ENCODE data around the gene PAM16. TPM values are rescaled to one million over a fixed set of nuclear protein-coding genes. Genes with fewer than 3 reads are reported as not detected.

The PAM16 gene
- total RNA-seq, 1 experiment from 2014 or later: 80.4 TPM

DNA sequence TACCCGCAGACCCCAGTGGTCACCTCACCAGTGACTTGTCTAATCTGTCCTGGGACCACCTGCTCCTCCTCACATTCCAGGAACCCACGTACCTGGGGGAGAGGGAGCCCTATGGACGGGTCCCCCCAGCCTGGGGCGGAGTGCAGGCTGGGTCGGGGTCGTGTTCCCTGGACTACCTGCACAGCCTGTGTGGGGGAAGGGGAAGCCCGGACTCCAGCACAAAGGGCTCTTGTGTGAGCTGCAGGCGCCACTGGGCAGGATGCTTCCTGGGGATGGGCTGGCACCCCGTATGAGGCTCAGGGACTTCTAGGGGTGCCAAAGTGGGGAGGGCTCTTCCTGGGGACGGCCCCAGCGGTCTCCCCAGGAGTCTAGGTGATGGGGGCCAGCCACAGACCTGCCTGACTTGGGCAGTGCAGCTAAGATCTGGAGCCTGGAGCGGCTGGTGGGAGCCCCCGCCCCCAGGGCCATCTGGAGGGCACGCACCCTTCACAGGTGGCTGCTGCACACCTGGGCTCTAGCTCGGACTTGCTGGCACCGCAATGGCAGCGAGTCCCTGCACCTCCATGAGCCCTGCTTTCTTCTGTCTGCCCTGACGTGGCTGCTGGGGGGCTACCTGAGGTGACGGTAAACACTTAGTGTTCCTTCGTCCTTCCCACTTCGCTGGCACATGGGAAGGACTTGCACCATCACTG is 28.0 kb upstream of the PAM16 start:
- H3K4me1 Mint-ChIP-seq: peaks cover 25 to 46% of the 10 kb centered on the region in 2 experiments
- no peaks in the 10 kb centered on the region for H4K20me1 ChIP-seq (ENCODE audit: control insufficient read depth, insufficient read depth, insufficient read length)
- no peak overlapping the region for H3K18ac ChIP-seq (ENCODE audit: insufficient read length, low read depth, low read length)
- no peak overlapping the region for H3K4me3 Mint-ChIP-seq
- H3K27ac Mint-ChIP-seq: peak overlapping the region in 1 of 3 experiments; percentile 34; a peak in 1 of 7 replicates
- H3K56ac ChIP-seq (ENCODE audit: insufficient read length, low read depth, low read length): no peak overlapping the region
- no peak for TF ChIP-seq CTCF (conservative IDR thresholded peaks at IDR 0.05)
- no peak overlapping the region for H2BK15ac ChIP-seq (ENCODE audit: low read depth, low read length)
- H2BK12ac ChIP-seq (ENCODE audit: insufficient read length, low read depth, low read length): no peak overlapping the region
- H4K91ac ChIP-seq (ENCODE audit: insufficient read length, low read depth, low read length): no peak overlapping the region
- peaks cover 6% of the 10 kb centered on the region; the same call in 1 of the 2 replicates for H3K4me1 ChIP-seq (ENCODE audit: insufficient read depth, low read length)
- no peak overlapping the region for H3K14ac ChIP-seq (ENCODE audit: insufficient read depth, low read length)
- no peaks in the 10 kb centered on the region for H3K23me2 ChIP-seq (ENCODE audit: insufficient read length, low read depth, low read length, poor library complexity, severe bottlenecking)
- no peak overlapping the region for H3K4ac ChIP-seq (ENCODE audit: low read depth, low read length)
- no peaks in the 10 kb centered on the region for H3K79me1 ChIP-seq (ENCODE audit: insufficient read depth, low read depth, low read length, poor library complexity, severe bottlenecking)
- no peaks in the 10 kb centered on the region for H3K9me3 ChIP-seq (ENCODE audit: control insufficient read depth, low read depth, low read length)
- H2BK5ac ChIP-seq (ENCODE audit: insufficient read length, low read length): no peak overlapping the region
- H4K8ac ChIP-seq (replicated peaks; ENCODE audit: insufficient read length, low read depth, low read length): no peak overlapping the region
- H2AFZ ChIP-seq (ENCODE audit: low read length): no peak overlapping the region
- H3K4me2 ChIP-seq (ENCODE audit: insufficient read depth, insufficient read length, low read length): no peak overlapping the region
- H4K5ac ChIP-seq (ENCODE audit: insufficient read length, low read depth, low read length): no peak overlapping the region
- H3K36me3 Mint-ChIP-seq (ENCODE audit: insufficient read depth in 1 of 3, low read depth in 3 of 3): peaks cover 0 to 5% (median 3%) of the 10 kb centered on the region in 3 experiments; a peak in 3 of 7 replicates
- H3K9me3 Mint-ChIP-seq: no peaks in the 10 kb centered on the region
- no peak overlapping the region for H2BK20ac ChIP-seq (ENCODE audit: low read depth, low read length, poor library complexity, severe bottlenecking)
- no peaks in the 10 kb centered on the region for H3K27me3 ChIP-seq (ENCODE audit: insufficient read depth, low read length)
- WGBS (ENCODE audit: extremely low coverage, insufficient read length, low lambda C conversion rate): no CpG with 5 or more reads among the region's 21 CpGs
- no peak overlapping the region for H3T11ph ChIP-seq (ENCODE audit: low read length)
- no peak overlapping the region for H2AK5ac ChIP-seq (ENCODE audit: insufficient read length, low read length)
- H3K79me2 ChIP-seq (ENCODE audit: insufficient read depth, low read length): peaks cover 1% of the 10 kb centered on the region; the same call in 1 of the 2 replicates
- no peak for DNase-seq
- H3K9ac ChIP-seq (ENCODE audit: extremely low read depth, insufficient read length, low read length): no peak overlapping the region
- H3K27ac ChIP-seq (ENCODE audit: insufficient read length, low read depth, low read length): no peak overlapping the region
- H2BK120ac ChIP-seq (ENCODE audit: low read depth, low read length, poor library complexity, severe bottlenecking): no peak overlapping the region
- H3K27me3 Mint-ChIP-seq (ENCODE audit: low read depth): no peaks in the 10 kb centered on the region
- H3K23ac ChIP-seq (ENCODE audit: insufficient read length, low read depth, low read length): no peak overlapping the region
